Nephron progenitor cell (in vitro differentiated cells): ENCODE measurements around the gene CCNE1.

Experiments
- DNase-seq: peaks from one replicate; pipeline ENCODE4 v3.0.0; 2021
- H3K27ac Mint-ChIP-seq: 2 replicates; pipeline ENCODE4 v1.8.0; 2021; ENCODE audit warnings: mild to moderate bottlenecking, moderate library complexity, mixed read lengths
- H3K27me3 Mint-ChIP-seq: 2 replicates; pipeline ENCODE4 v1.8.0; 2021; ENCODE audit warnings: mild to moderate bottlenecking, low read depth, mixed read lengths; ENCODE audit not compliant: poor library complexity
- H3K36me3 Mint-ChIP-seq: 2 replicates; pipeline ENCODE4 v1.8.0; 2021; ENCODE audit warnings: low read depth, mixed read lengths
- H3K4me1 Mint-ChIP-seq: 2 replicates; pipeline ENCODE4 v1.8.0; 2021; ENCODE audit warnings: mixed read lengths
- H3K4me3 Mint-ChIP-seq: 2 replicates; pipeline ENCODE4 v1.8.0; 2021; ENCODE audit warnings: mild to moderate bottlenecking, moderate library complexity, mixed read lengths
- H3K9me3 Mint-ChIP-seq: 2 replicates; pipeline ENCODE4 v1.8.0; 2021; ENCODE audit warnings: mild to moderate bottlenecking, moderate library complexity, mixed read lengths
- TF ChIP-seq, protein P1 (sequence below): fragments of 200-600 bp; sonication (generic); IDR thresholded peaks from 2 replicates; pipeline ENCODE4 v1.5.0; 2021; ENCODE audit warnings: antibody characterized with exemption

The CCNE1 gene

GRCh38 chr19:29849208-29849607 lies 37.4 kb downstream of the CCNE1 start:
- no peak overlapping the region for H3K4me3 Mint-ChIP-seq
- H3K4me1 Mint-ChIP-seq = peaks cover 30% of the 10 kb centered on the region
- no peak for DNase-seq
- H3K9me3 Mint-ChIP-seq = no peaks in the 10 kb centered on the region
- no peak overlapping the region for H3K27ac Mint-ChIP-seq
- TF ChIP-seq, protein P1, sequence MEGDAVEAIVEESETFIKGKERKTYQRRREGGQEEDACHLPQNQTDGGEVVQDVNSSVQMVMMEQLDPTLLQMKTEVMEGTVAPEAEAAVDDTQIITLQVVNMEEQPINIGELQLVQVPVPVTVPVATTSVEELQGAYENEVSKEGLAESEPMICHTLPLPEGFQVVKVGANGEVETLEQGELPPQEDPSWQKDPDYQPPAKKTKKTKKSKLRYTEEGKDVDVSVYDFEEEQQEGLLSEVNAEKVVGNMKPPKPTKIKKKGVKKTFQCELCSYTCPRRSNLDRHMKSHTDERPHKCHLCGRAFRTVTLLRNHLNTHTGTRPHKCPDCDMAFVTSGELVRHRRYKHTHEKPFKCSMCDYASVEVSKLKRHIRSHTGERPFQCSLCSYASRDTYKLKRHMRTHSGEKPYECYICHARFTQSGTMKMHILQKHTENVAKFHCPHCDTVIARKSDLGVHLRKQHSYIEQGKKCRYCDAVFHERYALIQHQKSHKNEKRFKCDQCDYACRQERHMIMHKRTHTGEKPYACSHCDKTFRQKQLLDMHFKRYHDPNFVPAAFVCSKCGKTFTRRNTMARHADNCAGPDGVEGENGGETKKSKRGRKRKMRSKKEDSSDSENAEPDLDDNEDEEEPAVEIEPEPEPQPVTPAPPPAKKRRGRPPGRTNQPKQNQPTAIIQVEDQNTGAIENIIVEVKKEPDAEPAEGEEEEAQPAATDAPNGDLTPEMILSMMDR = no peak
- no peaks in the 10 kb centered on the region for H3K36me3 Mint-ChIP-seq
- peaks cover 34% of the 10 kb centered on the region for H3K27me3 Mint-ChIP-seq

- DNase-seq = no peak
- no peaks in the 10 kb centered on the region for H3K36me3 Mint-ChIP-seq
- H3K27ac Mint-ChIP-seq = no peak overlapping the region
- TF ChIP-seq, protein P1 = no peak
- peaks cover 37% of the 10 kb centered on the region for H3K27me3 Mint-ChIP-seq
- H3K9me3 Mint-ChIP-seq = no peaks in the 10 kb centered on the region
- H3K4me1 Mint-ChIP-seq = peaks cover 41% of the 10 kb centered on the region
- no peak overlapping the region for H3K4me3 Mint-ChIP-seq
These were observed 38.7 kb downstream of the CCNE1 start for GRCh38 chr19:29850482-29850881.

DNA sequence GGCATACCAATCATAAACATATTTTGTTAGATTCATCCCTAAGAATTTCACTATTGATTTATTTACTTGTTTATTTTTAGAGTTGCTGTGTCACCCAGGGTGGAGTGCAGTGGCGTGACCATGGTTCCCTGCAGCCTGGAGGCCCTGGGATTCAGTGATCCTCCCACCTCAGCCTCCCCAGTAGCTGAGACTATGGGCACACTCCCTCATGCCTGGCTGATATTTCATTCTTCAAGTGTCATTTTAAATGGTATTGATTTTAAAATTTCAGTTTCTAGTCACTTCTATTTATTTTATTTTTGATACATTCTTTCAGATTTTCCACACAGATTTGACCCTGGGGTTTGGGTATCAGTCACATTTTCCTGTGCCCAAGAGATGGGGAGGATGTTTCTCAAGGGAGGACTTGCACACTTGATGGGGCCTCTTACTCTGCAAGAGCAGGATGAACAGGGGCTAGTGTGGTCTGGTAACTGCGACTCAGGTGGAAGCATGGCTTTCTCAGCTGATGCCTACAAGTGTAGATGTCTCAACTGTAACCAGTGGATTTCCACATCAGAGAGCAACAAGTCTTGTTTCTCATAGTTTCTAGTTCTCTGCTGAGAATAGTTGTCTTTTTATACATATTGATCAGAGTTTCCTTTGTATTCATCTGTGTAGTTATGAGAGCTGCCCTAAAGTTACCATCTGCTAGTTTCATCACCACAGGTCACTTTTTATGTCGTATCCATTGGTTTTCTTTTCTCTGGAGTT lies 40.2 kb downstream of the CCNE1 start:
- peaks cover 39% of the 10 kb centered on the region for H3K4me1 Mint-ChIP-seq
- no peaks in the 10 kb centered on the region for H3K36me3 Mint-ChIP-seq
- no peak overlapping the region for H3K27ac Mint-ChIP-seq
- H3K9me3 Mint-ChIP-seq = no peaks in the 10 kb centered on the region
- H3K27me3 Mint-ChIP-seq = peaks cover 43% of the 10 kb centered on the region
- no peak for DNase-seq
- no peak overlapping the region for H3K4me3 Mint-ChIP-seq
- TF ChIP-seq, protein P1 = no peak

- Mint-ChIP-seq H3K4me1 (peaks cover 37% of the 10 kb centered on the region), H3K4me3 (no peak overlapping the region), H3K27ac (no peak overlapping the region), H3K9me3 (no peaks in the 10 kb centered on the region), H3K36me3 (no peaks in the 10 kb centered on the region), H3K27me3 (peaks cover 45% of the 10 kb centered on the region)
- DNase-seq = no peak
- TF ChIP-seq, protein P1 = no peak
These were observed 42.2 kb downstream of the CCNE1 start for GRCh38 chr19:29854033-29854432.

DNA sequence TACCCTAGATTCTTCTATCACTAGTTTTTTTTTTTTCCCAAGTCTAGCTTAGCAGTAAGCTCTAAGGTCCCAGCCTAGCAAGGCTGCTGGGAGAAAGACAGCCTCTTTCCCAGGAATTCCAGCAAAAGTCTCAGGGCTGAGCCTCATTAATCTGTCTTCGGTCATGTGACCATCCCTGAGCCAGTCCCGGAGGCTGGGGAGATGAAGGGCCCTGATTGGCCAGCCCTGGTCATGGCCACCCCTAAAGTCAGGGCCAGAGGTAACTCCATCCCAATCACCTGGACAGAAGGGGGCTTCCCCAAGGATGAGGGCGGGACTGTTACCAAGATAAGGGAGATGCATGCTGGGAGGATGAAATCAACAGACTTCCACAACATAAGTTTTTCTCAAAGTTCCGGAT lies 43.3 kb downstream of the CCNE1 start:
- no peak overlapping the region for H3K4me3 Mint-ChIP-seq
- TF ChIP-seq, protein P1 = no peak
- no peak overlapping the region for H3K27ac Mint-ChIP-seq
- peaks cover 28% of the 10 kb centered on the region for H3K4me1 Mint-ChIP-seq
- no peaks in the 10 kb centered on the region for H3K36me3 Mint-ChIP-seq
- H3K27me3 Mint-ChIP-seq = peaks cover 41% of the 10 kb centered on the region
- DNase-seq = no peak
- no peaks in the 10 kb centered on the region for H3K9me3 Mint-ChIP-seq
